ENCODE results near the gene WRAP73. TPM values are rescaled to one million over a fixed set of nuclear protein-coding genes. Genes with fewer than 3 reads are reported as not detected.
A peak's percentile ranks its signal among the peaks of the same experiment; 100 is the strongest.

Gene WRAP73
- total RNA-seq, 1 donor from 2014 or later = 30.1 TPM

GRCh38 chr1:3690282-3691065, 40.6 kb upstream of the WRAP73 start:
- Mint-ChIP-seq H3K4me3 (no peak overlapping the region), H3K4me1 (peaks cover 5% of the 10 kb centered on the region), H3K36me3 (ENCODE audit: low read depth) (no peaks in the 10 kb centered on the region), H3K9me3 (no peaks in the 10 kb centered on the region), H3K27me3 (no peaks in the 10 kb centered on the region), H3K27ac (no peak overlapping the region)
- ChIA-PET CTCF (no interaction called here), POLR2A (interaction anchor here (1.2 kb wide), 1 partner anchor 35 kb away, joined by 5 read pairs; no protein-coding TSS in a partner anchor)
- no peak for TF ChIP-seq CTCF (IDR thresholded peaks at IDR 0.05)
- no peak for ATAC-seq (ENCODE audit: low read depth)
- intact Hi-C loops (cut with micrococcal nuclease) = no loop called here
- no peak for DNase-seq

- POLR2A ChIA-PET = no interaction called here
- no peak for ATAC-seq (ENCODE audit: low read depth)
- H3K36me3 Mint-ChIP-seq (ENCODE audit: low read depth) = no peaks in the 10 kb centered on the region
- TF ChIP-seq CTCF (IDR thresholded peaks at IDR 0.05) = no peak
- CTCF ChIA-PET = no interaction called here
- H3K9me3 Mint-ChIP-seq = no peaks in the 10 kb centered on the region
- H3K27ac Mint-ChIP-seq = no peak overlapping the region
- H3K27me3 Mint-ChIP-seq = no peaks in the 10 kb centered on the region
- no peak for DNase-seq
- H3K4me1 Mint-ChIP-seq = peaks cover 3% of the 10 kb centered on the region
- intact Hi-C loops (cut with micrococcal nuclease) = no loop called here
- H3K4me3 Mint-ChIP-seq = no peak overlapping the region
Observed at GRCh38 chr1:3689138-3689750, 39.3 kb upstream of the WRAP73 start.

GRCh38 chr1:3688356-3689137, 38.6 kb upstream of the WRAP73 start:
- Mint-ChIP-seq H3K27ac (no peak overlapping the region), H3K27me3 (no peaks in the 10 kb centered on the region), H3K4me1 (peaks cover 3% of the 10 kb centered on the region), H3K36me3 (ENCODE audit: low read depth) (no peaks in the 10 kb centered on the region), H3K9me3 (no peaks in the 10 kb centered on the region), H3K4me3 (no peak overlapping the region)
- ChIA-PET POLR2A (no interaction called here), CTCF (no interaction called here)
- TF ChIP-seq CTCF (IDR thresholded peaks at IDR 0.05) = no peak
- intact Hi-C loops (cut with micrococcal nuclease) = no loop called here
- ATAC-seq (ENCODE audit: low read depth) (peak; percentile 69), DNase-seq (no peak)

GRCh38 chr1:3687504-3687903, 37.6 kb upstream of the WRAP73 start:
- TF ChIP-seq CTCF (IDR thresholded peaks at IDR 0.05) = no peak
- H3K36me3 Mint-ChIP-seq (ENCODE audit: low read depth) = no peaks in the 10 kb centered on the region
- H3K9me3 Mint-ChIP-seq = no peaks in the 10 kb centered on the region
- H3K4me1 Mint-ChIP-seq = peaks cover 3% of the 10 kb centered on the region
- intact Hi-C loops (cut with micrococcal nuclease) = no loop called here
- peaks cover 2% of the 10 kb centered on the region for H3K27me3 Mint-ChIP-seq
- ChIA-PET POLR2A (no interaction called here), CTCF (no interaction called here)
- no peak for DNase-seq
- H3K27ac Mint-ChIP-seq = no peak overlapping the region
- H3K4me3 Mint-ChIP-seq = no peak overlapping the region
- ATAC-seq (ENCODE audit: low read depth) = no peak

- ATAC-seq (ENCODE audit: low read depth) (no peak), DNase-seq (no peak)
- TF ChIP-seq CTCF (IDR thresholded peaks at IDR 0.05) = no peak
- Mint-ChIP-seq H3K36me3 (ENCODE audit: low read depth) (no peaks in the 10 kb centered on the region), H3K27ac (no peak overlapping the region), H3K4me3 (no peak overlapping the region), H3K27me3 (peaks cover 2% of the 10 kb centered on the region), H3K9me3 (no peaks in the 10 kb centered on the region), H3K4me1 (peaks cover 3% of the 10 kb centered on the region)
- POLR2A ChIA-PET = interaction anchor here (0.6 to 1.7 kb wide), 2 partner anchors 8 to 30 kb away, joined by 3 to 7 read pairs; no protein-coding TSS in a partner anchor
- CTCF ChIA-PET = no interaction called here
- intact Hi-C loops (cut with micrococcal nuclease) = no loop called here
Observed at GRCh38 chr1:3685906-3686305, 36.0 kb upstream of the WRAP73 start.

Data from activated B cell treated with CpG ODN at 0.5 μM for 24 hours (primary cell).